ENCODE data around the gene EIF4E3.

Gene EIF4E3

DNA sequence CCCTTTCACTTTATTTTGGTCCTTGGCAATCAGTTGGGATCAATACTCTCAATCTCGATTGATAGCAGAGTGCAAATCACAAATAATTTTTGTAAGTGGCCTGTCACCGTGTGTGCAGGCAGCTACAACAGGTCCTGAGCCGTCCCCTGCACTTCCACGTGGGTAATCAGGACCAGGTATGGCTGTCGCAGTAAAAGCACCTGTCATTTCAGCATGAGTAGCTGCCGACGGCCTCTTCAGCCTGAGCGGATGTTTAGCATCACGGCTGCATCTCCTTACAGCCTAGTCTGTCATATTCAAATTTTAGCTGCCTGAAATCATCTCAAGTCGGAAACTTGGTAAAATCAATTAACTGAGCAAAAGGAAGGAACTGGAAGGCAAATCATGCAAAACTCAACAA lies 88.7 kb downstream of the EIF4E3 start:
- H3K4me1 ChIP-seq (ENCODE audit: low read depth, poor library complexity, severe bottlenecking), result no peaks in the 10 kb centered on the region
- no peak overlapping the region for H3K4me2 ChIP-seq
- no peaks in the 10 kb centered on the region for H3K79me2 ChIP-seq (ENCODE audit: insufficient read depth, low read depth)
- no peak overlapping the region for H2AFZ ChIP-seq (ENCODE audit: low read depth)
- H4K20me1 ChIP-seq (ENCODE audit: insufficient read depth), result no peaks in the 10 kb centered on the region
- no peaks in the 10 kb centered on the region for H3K36me3 ChIP-seq (ENCODE audit: insufficient read depth)
- no peaks in the 10 kb centered on the region for H3K27me3 ChIP-seq (ENCODE audit: insufficient read depth, low read depth)
- TF ChIP-seq CTCF (conservative IDR thresholded peaks at IDR 0.05; ENCODE audit: low read depth, low read length), result no peak
- no peak overlapping the region for H3K4me3 ChIP-seq (IDR thresholded peaks at IDR 0.05; ENCODE audit: insufficient read depth, low read depth, low read length)
- H3K27ac ChIP-seq, result no peak overlapping the region
- no peak overlapping the region for H3K9ac ChIP-seq

- H3K9ac ChIP-seq, result no peak overlapping the region
- H3K4me2 ChIP-seq, result no peak overlapping the region
- H4K20me1 ChIP-seq (ENCODE audit: insufficient read depth), result no peaks in the 10 kb centered on the region
- TF ChIP-seq CTCF (conservative IDR thresholded peaks at IDR 0.05; ENCODE audit: low read depth, low read length), result no peak
- H3K36me3 ChIP-seq (ENCODE audit: insufficient read depth), result no peaks in the 10 kb centered on the region
- no peak overlapping the region for H3K27ac ChIP-seq
- no peaks in the 10 kb centered on the region for H3K79me2 ChIP-seq (ENCODE audit: insufficient read depth, low read depth)
- no peak overlapping the region for H3K4me3 ChIP-seq (IDR thresholded peaks at IDR 0.05; ENCODE audit: insufficient read depth, low read depth, low read length)
- H3K27me3 ChIP-seq (ENCODE audit: insufficient read depth, low read depth), result no peaks in the 10 kb centered on the region
- H3K4me1 ChIP-seq (ENCODE audit: low read depth, poor library complexity, severe bottlenecking), result no peaks in the 10 kb centered on the region
- H2AFZ ChIP-seq (ENCODE audit: low read depth), result no peak overlapping the region
These were observed 89.2 kb downstream of the EIF4E3 start for GRCh38 chr3:71636001-71636400.

DNA sequence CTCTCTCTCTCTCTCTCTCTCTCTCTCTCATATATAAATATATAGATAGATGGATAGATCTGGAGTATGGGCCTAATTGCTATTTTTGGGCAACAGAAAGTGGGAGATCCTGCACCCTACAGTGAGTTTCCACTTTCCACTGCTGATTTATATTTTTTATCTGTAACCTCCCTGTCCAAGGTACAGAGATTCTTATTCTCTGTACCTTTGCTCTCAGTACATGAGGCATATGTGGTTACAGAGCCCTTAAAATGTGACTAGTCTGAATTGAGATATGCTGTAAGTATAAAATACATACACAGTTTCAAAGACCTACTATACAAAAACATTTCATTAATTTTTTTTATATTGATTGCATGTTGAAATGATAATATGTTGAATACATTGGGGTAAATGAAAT lies 90.5 kb downstream of the EIF4E3 start:
- H3K27me3 ChIP-seq (ENCODE audit: insufficient read depth, low read depth), result no peaks in the 10 kb centered on the region
- no peak overlapping the region for H3K27ac ChIP-seq
- no peak for TF ChIP-seq CTCF (conservative IDR thresholded peaks at IDR 0.05; ENCODE audit: low read depth, low read length)
- H3K4me2 ChIP-seq, result no peak overlapping the region
- no peak overlapping the region for H3K4me3 ChIP-seq (IDR thresholded peaks at IDR 0.05; ENCODE audit: insufficient read depth, low read depth, low read length)
- H3K9ac ChIP-seq, result no peak overlapping the region
- no peak overlapping the region for H2AFZ ChIP-seq (ENCODE audit: low read depth)
- no peaks in the 10 kb centered on the region for H3K4me1 ChIP-seq (ENCODE audit: low read depth, poor library complexity, severe bottlenecking)
- H3K79me2 ChIP-seq (ENCODE audit: insufficient read depth, low read depth), result no peaks in the 10 kb centered on the region
- H3K36me3 ChIP-seq (ENCODE audit: insufficient read depth), result no peaks in the 10 kb centered on the region
- H4K20me1 ChIP-seq (ENCODE audit: insufficient read depth), result no peaks in the 10 kb centered on the region

DNA sequence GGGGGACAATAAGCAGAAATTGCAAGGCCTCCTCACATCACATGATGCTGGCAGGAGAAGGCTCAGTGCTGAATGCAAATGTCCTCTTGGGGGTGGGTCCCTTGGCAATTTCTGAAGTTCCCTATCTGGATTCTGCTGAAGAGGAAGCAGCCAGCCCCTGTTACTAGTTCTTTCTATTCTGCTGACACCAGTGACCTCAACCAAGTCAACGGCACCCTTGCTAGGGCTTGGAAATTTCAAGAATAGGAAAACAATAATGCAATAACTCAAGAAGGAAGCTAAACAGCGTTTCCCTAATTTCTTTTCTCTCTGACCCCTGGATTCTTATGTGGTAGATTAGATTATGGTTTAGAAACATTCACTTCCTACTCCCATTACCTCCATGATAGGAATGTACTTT lies 95.5 kb downstream of the EIF4E3 start:
- Histone ChIP-seq H3K4me1 (ENCODE audit: low read depth, poor library complexity, severe bottlenecking) (no peaks in the 10 kb centered on the region), H3K4me3 (IDR thresholded peaks at IDR 0.05; ENCODE audit: insufficient read depth, low read depth, low read length) (no peak overlapping the region), H4K20me1 (ENCODE audit: insufficient read depth) (no peaks in the 10 kb centered on the region), H3K4me2 (no peak overlapping the region), H3K9ac (no peak overlapping the region), H3K27me3 (ENCODE audit: insufficient read depth, low read depth) (no peaks in the 10 kb centered on the region), H2AFZ (ENCODE audit: low read depth) (no peak overlapping the region), H3K79me2 (ENCODE audit: insufficient read depth, low read depth) (no peaks in the 10 kb centered on the region), H3K36me3 (ENCODE audit: insufficient read depth) (no peaks in the 10 kb centered on the region), H3K27ac (no peak overlapping the region)
- no peak for TF ChIP-seq CTCF (conservative IDR thresholded peaks at IDR 0.05; ENCODE audit: low read depth, low read length)

DNA sequence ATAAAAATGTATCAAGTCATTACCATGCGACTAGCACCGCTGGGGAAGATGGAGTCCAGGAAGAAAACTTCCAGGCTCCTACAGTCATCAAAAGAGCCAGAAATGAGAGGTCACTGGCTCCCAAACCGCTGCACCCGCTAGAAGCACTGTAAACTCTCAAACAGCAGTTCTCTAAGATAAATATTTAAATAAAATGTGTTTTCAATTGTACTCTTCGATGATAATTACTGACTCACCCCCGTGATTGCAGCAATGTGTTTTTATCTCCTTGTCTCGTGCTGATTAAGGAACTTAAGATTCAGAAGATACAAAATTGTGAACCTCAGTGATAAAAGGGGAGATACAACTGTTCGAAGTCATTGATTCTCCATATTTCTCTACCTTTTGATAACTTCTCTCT lies 95.9 kb downstream of the EIF4E3 start:
- Histone ChIP-seq H2AFZ (ENCODE audit: low read depth) (no peak overlapping the region), H3K36me3 (ENCODE audit: insufficient read depth) (no peaks in the 10 kb centered on the region), H4K20me1 (ENCODE audit: insufficient read depth) (no peaks in the 10 kb centered on the region), H3K79me2 (ENCODE audit: insufficient read depth, low read depth) (no peaks in the 10 kb centered on the region), H3K27me3 (ENCODE audit: insufficient read depth, low read depth) (no peaks in the 10 kb centered on the region), H3K4me2 (no peak overlapping the region), H3K27ac (no peak overlapping the region), H3K4me3 (IDR thresholded peaks at IDR 0.05; ENCODE audit: insufficient read depth, low read depth, low read length) (no peak overlapping the region), H3K9ac (no peak overlapping the region), H3K4me1 (ENCODE audit: low read depth, poor library complexity, severe bottlenecking) (no peaks in the 10 kb centered on the region)
- no peak for TF ChIP-seq CTCF (conservative IDR thresholded peaks at IDR 0.05; ENCODE audit: low read depth, low read length)

Data from KMS-11 (cell line).